HG02759 (cell line): ENCODE results near the gene SPINT2.
"Not testable (repeated sequence)": the region's sequence is repeated elsewhere in the genome, so short reads cannot be mapped to it uniquely, and the experiment has no call there.

Experiments
- ATAC-seq: cut with Tn5 transposase; IDR thresholded peaks from one replicate; pipeline ENCODE4 v1.9.1; 2021; ENCODE audit warnings: mild to moderate bottlenecking, moderate library complexity; ENCODE audit not compliant: unreplicated experiment

The SPINT2 gene

GRCh38 chr19:38264486-38265212, at the start of gene SPINT2:
Gene SPINT2 (plus strand): TSS chr19:38264573. CDS start chr19:38264893, 320 bp downstream.
- ATAC-seq: peak; percentile 43

GRCh38 chr19:38216785-38217641, 47.4 kb upstream of the SPINT2 start:
- no peak for ATAC-seq

- ATAC-seq: no peak
These were observed 46.2 kb upstream of the SPINT2 start for GRCh38 chr19:38218204-38218603.

GRCh38 chr19:38219221-38219620, 45.2 kb upstream of the SPINT2 start:
- no peak for ATAC-seq

- ATAC-seq: no peak
These were observed 43.0 kb upstream of the SPINT2 start for GRCh38 chr19:38221421-38221820.

GRCh38 chr19:38221919-38222830, 42.2 kb upstream of the SPINT2 start:
- no peak for ATAC-seq

GRCh38 chr19:38223119-38223523, 41.3 kb upstream of the SPINT2 start:
- ATAC-seq: no peak

- no peak for ATAC-seq
These were observed 40.8 kb upstream of the SPINT2 start for GRCh38 chr19:38223617-38224013.

GRCh38 chr19:38224014-38224862, 40.1 kb upstream of the SPINT2 start, which contains the start of gene DPF1:
Gene DPF1 (minus strand): TSS chr19:38224222. CDS start chr19:38224142, 80 bp downstream.
- peak; percentile 87 for ATAC-seq

GRCh38 chr19:38224863-38225218, 39.5 kb upstream of the SPINT2 start:
- not testable (repeated sequence) for ATAC-seq

- ATAC-seq: no peak
These were observed 36.9 kb upstream of the SPINT2 start for GRCh38 chr19:38227287-38228004.

- no peak for ATAC-seq
These were observed 36.4 kb upstream of the SPINT2 start for GRCh38 chr19:38228005-38228377.

GRCh38 chr19:38228491-38229439, 35.6 kb upstream of the SPINT2 start:
- ATAC-seq: no peak

GRCh38 chr19:38229585-38230073, 34.7 kb upstream of the SPINT2 start:
- ATAC-seq: peak; percentile 89

- ATAC-seq: not testable (repeated sequence)
These were observed 33.8 kb upstream of the SPINT2 start for GRCh38 chr19:38230506-38231133.

GRCh38 chr19:38231918-38232317, 32.5 kb upstream of the SPINT2 start:
- ATAC-seq: no peak

- ATAC-seq: no peak
These were observed 30.6 kb upstream of the SPINT2 start for GRCh38 chr19:38233740-38234251.
